Erythroblast (primary cell): Measurements from ENCODE around the gene CSNK1G2.

Source experiments
- GATA1 ChIP-seq: IDR thresholded peaks from 2 replicates; pipeline ENCODE4 v1.6.1; 2011; ENCODE audit warnings: low read depth, mild to moderate bottlenecking, control low read depth, low read length, moderate library complexity
- POLR2A ChIP-seq: IDR thresholded peaks from 2 replicates; pipeline ENCODE4 v1.6.1; 2011; ENCODE audit warnings: mild to moderate bottlenecking, low read length

DNA sequence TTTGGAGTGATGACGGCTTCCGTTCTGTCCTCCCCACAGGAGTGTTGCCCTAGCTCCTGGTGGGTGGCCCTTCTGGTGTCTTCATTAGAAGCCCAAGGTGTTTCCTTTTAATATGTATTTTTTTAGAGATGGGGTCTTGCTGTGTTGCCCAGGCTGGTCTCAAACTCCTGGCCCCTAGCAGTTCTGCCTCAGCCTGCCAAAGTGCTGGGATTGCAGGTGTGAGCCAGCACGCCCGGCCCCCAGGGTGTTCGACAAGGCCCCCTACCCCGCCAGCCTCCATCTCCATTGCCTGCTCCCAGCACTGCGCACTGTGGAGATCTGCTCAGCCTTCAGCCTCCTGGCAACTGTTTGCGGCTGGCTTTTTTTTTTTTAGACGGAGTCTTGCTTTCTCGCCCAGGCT lies 43.4 kb downstream of the CSNK1G2 start:
- TF ChIP-seq POLR2A: no peak
- TF ChIP-seq GATA1: no peak
